ENCODE data around the gene GRK1.

GRCh38 chr13:113647351-113648215 lies 19.4 kb upstream of the GRK1 start:
- TF ChIP-seq CTCF (IDR thresholded peaks at IDR 0.05): no peak
- TF ChIP-seq POLR2A (IDR thresholded peaks at IDR 0.05): no peak

Data from heart left ventricle (tissue), 13 donors.